ENCODE data around the gene PLEKHH2. TPM values are rescaled to one million over a fixed set of nuclear protein-coding genes. Genes with fewer than 3 reads are reported as not detected.
"Not testable (repeated sequence)": the region's sequence is repeated elsewhere in the genome, so short reads cannot be mapped to it uniquely, and the experiment has no call there.

Gene PLEKHH2
- total and polyA plus RNA-seq, 8 donors = 1.6 to 5.3 (median 3.3) TPM

DNA sequence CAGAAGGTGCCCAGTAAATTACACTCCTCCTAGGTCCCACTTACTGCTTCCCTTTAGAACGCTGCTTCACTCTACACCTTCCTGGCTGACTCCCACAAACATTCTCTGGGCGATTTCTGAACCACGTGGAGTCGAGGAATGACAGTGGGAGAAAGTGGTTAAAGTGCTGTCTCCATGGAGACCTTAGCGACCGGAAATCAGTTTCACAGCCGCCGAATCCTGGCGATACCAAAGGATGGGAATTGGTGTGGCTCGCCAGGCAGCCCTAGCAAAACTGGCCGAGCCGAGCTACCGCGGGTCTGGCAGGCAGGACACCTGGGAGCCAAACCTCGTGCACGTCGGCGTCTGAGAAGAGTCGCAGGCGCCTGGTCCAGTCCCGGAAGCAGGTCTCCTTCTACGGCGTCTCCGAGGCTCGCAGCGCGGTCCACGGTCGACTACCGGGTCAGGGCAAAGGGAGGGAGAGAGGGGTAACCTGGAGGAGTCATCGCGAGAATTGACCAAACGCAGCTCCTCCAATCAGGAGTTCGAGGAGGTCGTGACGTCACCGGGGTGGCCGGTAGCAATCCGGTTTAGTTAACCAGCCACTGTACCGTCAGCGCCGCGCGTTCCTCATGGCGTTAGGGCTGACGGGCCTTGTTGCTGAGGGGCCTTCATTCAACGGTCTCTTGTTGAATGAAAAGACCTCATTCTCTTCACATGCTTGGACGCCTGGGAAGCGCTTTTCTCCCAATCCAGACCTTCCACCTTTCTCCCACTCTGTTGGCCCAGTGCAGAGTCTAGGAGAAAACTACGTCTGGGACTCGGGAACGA, 41.3 kb upstream of the PLEKHH2 start, which contains the start of gene THADA:
Gene THADA, minus strand, starts transcription at position 436 of the 810 bp plus-strand sequence. CDS start 3,646 bp downstream, outside the sequence.
- peaks cover 0 to 10% (median 1%) of the 10 kb centered on the region in 3 donors for H3K36me3 ChIP-seq
- H3K27ac ChIP-seq = peak within 1 kb of the TSS; percentile 75 to 92 (median 85)
- ATAC-seq (peak; percentile 96 to 99 (median 98)), DNase-seq (peak; percentile 97 to 100 (median 99)), FAIRE-seq (no peak)
- no peaks in the 10 kb centered on the region for H3K27me3 ChIP-seq
- 0% methylated on average over 52 of the region's 52 CpGs for WGBS, 2 donors
- intact Hi-C loops (cut with DNase I) = no loop called here
- TF ChIP-seq, protein P1, sequence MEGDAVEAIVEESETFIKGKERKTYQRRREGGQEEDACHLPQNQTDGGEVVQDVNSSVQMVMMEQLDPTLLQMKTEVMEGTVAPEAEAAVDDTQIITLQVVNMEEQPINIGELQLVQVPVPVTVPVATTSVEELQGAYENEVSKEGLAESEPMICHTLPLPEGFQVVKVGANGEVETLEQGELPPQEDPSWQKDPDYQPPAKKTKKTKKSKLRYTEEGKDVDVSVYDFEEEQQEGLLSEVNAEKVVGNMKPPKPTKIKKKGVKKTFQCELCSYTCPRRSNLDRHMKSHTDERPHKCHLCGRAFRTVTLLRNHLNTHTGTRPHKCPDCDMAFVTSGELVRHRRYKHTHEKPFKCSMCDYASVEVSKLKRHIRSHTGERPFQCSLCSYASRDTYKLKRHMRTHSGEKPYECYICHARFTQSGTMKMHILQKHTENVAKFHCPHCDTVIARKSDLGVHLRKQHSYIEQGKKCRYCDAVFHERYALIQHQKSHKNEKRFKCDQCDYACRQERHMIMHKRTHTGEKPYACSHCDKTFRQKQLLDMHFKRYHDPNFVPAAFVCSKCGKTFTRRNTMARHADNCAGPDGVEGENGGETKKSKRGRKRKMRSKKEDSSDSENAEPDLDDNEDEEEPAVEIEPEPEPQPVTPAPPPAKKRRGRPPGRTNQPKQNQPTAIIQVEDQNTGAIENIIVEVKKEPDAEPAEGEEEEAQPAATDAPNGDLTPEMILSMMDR (IDR thresholded peaks at IDR 0.05) = no peak
- H3K4me3 ChIP-seq = peak within 1 kb of the TSS; percentile 37 to 74 (median 66)
- H3K9me3 ChIP-seq = no peaks in the 10 kb centered on the region
- H3K4me1 ChIP-seq = peaks cover 0 to 5% (median 4%) of the 10 kb centered on the region in 3 donors

DNA sequence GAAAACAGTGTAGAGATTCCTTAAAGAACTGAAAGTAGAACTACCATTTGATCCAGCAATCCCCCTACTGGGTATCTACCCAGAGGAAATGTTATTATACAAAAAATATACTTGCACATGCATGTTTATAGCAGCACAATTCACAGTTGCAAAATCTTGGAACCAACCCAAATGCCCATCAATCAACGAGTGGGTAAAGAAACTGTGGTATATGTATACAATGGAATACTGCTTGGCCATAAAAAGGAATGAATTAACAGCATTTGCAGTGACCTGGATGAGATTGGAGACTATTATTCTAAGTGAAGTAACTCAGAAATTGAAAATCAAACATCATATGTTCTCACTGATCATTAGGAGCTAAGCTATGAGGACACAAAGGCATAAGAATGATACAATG, 36.5 kb upstream of the PLEKHH2 start:
- DNase-seq; H3K27me3 ChIP-seq; H3K4me3 ChIP-seq; H3K9me3 ChIP-seq; FAIRE-seq; H3K27ac ChIP-seq; H3K4me1 ChIP-seq; ATAC-seq; H3K36me3 ChIP-seq; intact Hi-C loops (cut with DNase I): not testable (repeated sequence)
- 31 to 45% methylated on average over 1 of the region's 1 CpG for WGBS, 2 donors

- 49 to 70% methylated on average over 4 of the region's 4 CpGs for WGBS, 2 donors
- TF ChIP-seq, protein P1 (IDR thresholded peaks at IDR 0.05) = no peak
- no peak overlapping the region for H3K27ac ChIP-seq
- H3K36me3 ChIP-seq = no peaks in the 10 kb centered on the region
- H3K27me3 ChIP-seq = no peaks in the 10 kb centered on the region
- intact Hi-C loops (cut with DNase I) = no loop called here
- DNase-seq = no peak
- H3K4me3 ChIP-seq = no peak overlapping the region
- H3K4me1 ChIP-seq = no peaks in the 10 kb centered on the region
- no peaks in the 10 kb centered on the region for H3K9me3 ChIP-seq
- no peak for FAIRE-seq
- no peak for ATAC-seq
Observed at GRCh38 chr2:43604674-43605073, 32.4 kb upstream of the PLEKHH2 start.

DNA sequence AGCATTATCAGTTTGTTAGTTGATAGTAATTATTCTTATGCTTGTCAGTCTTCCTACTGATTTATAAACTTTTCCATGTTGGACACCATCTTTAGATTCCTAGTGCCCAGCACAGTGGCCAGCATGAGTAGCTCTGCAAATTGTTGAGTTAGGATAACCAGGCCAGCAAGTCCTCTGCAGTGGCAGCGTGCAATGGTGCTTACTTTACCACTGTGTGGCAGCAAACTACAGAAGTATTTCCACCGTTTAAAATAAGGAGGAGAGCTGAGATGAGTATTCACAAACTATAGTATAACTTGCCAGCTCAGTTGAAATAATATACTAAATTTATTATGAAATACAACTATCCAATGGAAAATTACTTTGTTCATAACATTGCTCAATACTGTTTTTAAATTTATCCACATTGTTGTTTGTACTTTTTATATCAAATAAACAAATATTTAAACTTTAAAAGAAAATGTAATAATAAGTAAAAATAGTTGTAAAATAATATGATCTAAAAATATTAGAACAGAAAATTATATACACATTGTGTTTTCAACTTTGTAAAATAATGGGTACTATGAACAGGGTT, 31.9 kb upstream of the PLEKHH2 start:
- no peaks in the 10 kb centered on the region for H3K4me1 ChIP-seq
- peak in 3 of 4 donors; percentile 67 to 79 (median 71) for ATAC-seq
- no peaks in the 10 kb centered on the region for H3K36me3 ChIP-seq
- TF ChIP-seq, protein P1 (IDR thresholded peaks at IDR 0.05) = no peak
- no peaks in the 10 kb centered on the region for H3K9me3 ChIP-seq
- H3K27me3 ChIP-seq = no peaks in the 10 kb centered on the region
- WGBS, 2 donors = 16 to 17% methylated on average over 2 of the region's 2 CpGs
- H3K27ac ChIP-seq = no peak overlapping the region
- FAIRE-seq = no peak
- DNase-seq = no peak
- intact Hi-C loops (cut with DNase I) = no loop called here
- H3K4me3 ChIP-seq = no peak overlapping the region

DNA sequence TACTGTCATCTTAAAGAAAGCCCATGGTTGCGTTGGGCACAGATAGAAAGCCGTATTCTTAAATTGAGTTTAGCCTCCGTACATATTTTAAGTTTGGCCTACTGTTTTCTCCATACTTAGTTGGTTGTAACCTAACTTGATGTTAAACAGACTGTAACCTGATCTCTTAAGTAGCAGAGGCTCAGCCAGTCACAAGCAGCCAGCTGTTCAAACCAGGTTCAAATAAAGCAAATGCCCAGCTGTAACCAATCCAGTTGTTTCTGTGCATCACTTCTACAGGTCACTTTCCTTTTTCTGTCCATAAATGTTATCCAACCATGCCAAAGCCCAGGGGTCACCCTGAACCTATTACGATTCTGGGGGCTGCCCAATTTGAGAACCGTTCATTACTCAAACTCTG, 31.2 kb upstream of the PLEKHH2 start:
- DNase-seq (no peak), ATAC-seq (no peak), FAIRE-seq (no peak)
- Histone ChIP-seq H3K9me3 (no peaks in the 10 kb centered on the region), H3K4me1 (no peaks in the 10 kb centered on the region), H3K4me3 (no peak overlapping the region), H3K27ac (no peak overlapping the region), H3K36me3 (no peaks in the 10 kb centered on the region), H3K27me3 (no peaks in the 10 kb centered on the region)
- intact Hi-C loops (cut with DNase I) = no loop called here
- WGBS, 2 donors = 81 to 83% methylated on average over 5 of the region's 5 CpGs
- TF ChIP-seq, protein P1 (IDR thresholded peaks at IDR 0.05) = no peak
